HepG2 (cell line): ENCODE data around the gene MBNL3. TPM values are rescaled to one million over a fixed set of nuclear protein-coding genes. Genes with fewer than 3 reads are reported as not detected.

Source experiments
- CBFB ChIP-seq: sonication (generic); formaldehyde crosslinking; IDR thresholded peaks from 2 replicates; pipeline ENCODE4 v1.4.0; 2020; ENCODE audit warnings: missing genetic modification reagents
- FIP1L1 ChIP-seq: fragments of 200-400 bp; formaldehyde crosslinking; IDR thresholded peaks from 2 replicates; pipeline ENCODE4 v1.6.1; 2018; ENCODE audit warnings: low read depth, mild to moderate bottlenecking, low read length, moderate library complexity, borderline replicate concordance; ENCODE audit not compliant: insufficient read depth
- GATAD1 ChIP-seq: IDR thresholded peaks from 2 replicates; pipeline ENCODE4 v1.6.1; 2016; ENCODE audit warnings: missing genetic modification reagents, missing compliant biosample characterization
- JUNB ChIP-seq: sonication (generic); formaldehyde crosslinking; IDR thresholded peaks from 2 replicates; pipeline ENCODE4 v1.8.0; 2022; ENCODE audit warnings: missing genetic modification reagents, mild to moderate bottlenecking, borderline replicate concordance
- KLF11 ChIP-seq: IDR thresholded peaks from 2 replicates; pipeline ENCODE4 v1.6.1; 2016; ENCODE audit warnings: missing compliant biosample characterization
- MBD4 ChIP-seq: IDR thresholded peaks from 2 replicates; pipeline ENCODE4 v1.6.1; 2012; ENCODE audit warnings: low read length, inconsistent platforms, borderline replicate concordance
- MED8 ChIP-seq: sonication (generic); formaldehyde crosslinking; IDR thresholded peaks from 2 replicates; pipeline ENCODE4 v1.8.1; 2023; ENCODE audit warnings: mild to moderate bottlenecking, missing genetic modification reagents; ENCODE audit not compliant: insufficient replicate concordance
- POLR2G ChIP-seq: fragments of 200-400 bp; formaldehyde crosslinking; IDR thresholded peaks from 2 replicates; pipeline ENCODE4 v1.6.1; 2018; ENCODE audit warnings: mild to moderate bottlenecking, low read depth, low read length, moderate library complexity
- SETDB1 ChIP-seq: sonication (generic); formaldehyde crosslinking; IDR thresholded peaks from 2 replicates; pipeline ENCODE4 v1.5.1; 2020; ENCODE audit warnings: missing genetic modification reagents, mild to moderate bottlenecking, borderline replicate concordance
- SP1 ChIP-seq, 2 experiments: fragments of 450-650 bp in 1 of 2; sonication (generic) in 1 of 2; formaldehyde crosslinking in 1 of 2; IDR thresholded peaks; 2 replicates each; pipeline versions ENCODE4 v1.4.0 to v1.6.1; 2016 to 2020; ENCODE audit warnings: missing genetic modification reagents in 1 of 2
- TBL1XR1 ChIP-seq: fragments of 150-350 bp; IDR thresholded peaks from 2 replicates; pipeline ENCODE4 v1.6.1; 2014; ENCODE audit warnings: borderline replicate concordance, low read length; ENCODE audit not compliant: partially characterized antibody
- TFDP1 ChIP-seq: IDR thresholded peaks from 2 replicates; pipeline ENCODE4 v1.6.1; 2016; ENCODE audit warnings: missing compliant biosample characterization, missing genetic modification reagents, borderline replicate concordance
- ZBTB34 ChIP-seq: sonication (generic); formaldehyde crosslinking; IDR thresholded peaks from 2 replicates; pipeline ENCODE4 v1.8.0; 2022; ENCODE audit warnings: mild to moderate bottlenecking, missing genetic modification reagents
- ZFP1 ChIP-seq: IDR thresholded peaks from 2 replicates; pipeline ENCODE4 v1.6.1; 2016
- ZFP62 ChIP-seq: sonication (generic); formaldehyde crosslinking; IDR thresholded peaks from 2 replicates; pipeline ENCODE4 v1.4.0; 2020; ENCODE audit warnings: missing genetic modification reagents
- ZNF234 ChIP-seq: sonication (generic); formaldehyde crosslinking; conservative IDR thresholded peaks from 2 replicates; pipeline ENCODE4 v1.5.1; 2020; ENCODE audit warnings: mild to moderate bottlenecking, missing genetic modification reagents
- ZNF343 ChIP-seq: sonication (generic); formaldehyde crosslinking; IDR thresholded peaks from 2 replicates; pipeline ENCODE4 v1.4.0; 2020; ENCODE audit warnings: mild to moderate bottlenecking, missing genetic modification reagents
- ZNF678 ChIP-seq: sonication (generic); formaldehyde crosslinking; IDR thresholded peaks from 2 replicates; pipeline ENCODE4 v1.4.0; 2020; ENCODE audit warnings: mild to moderate bottlenecking, missing genetic modification reagents
- polyA plus RNA-seq, 8 experiments: library from polyadenylated mRNA; depleted of rRNA in 3 of 8; stranded (reverse) in 7 of 8; unstranded in 1 of 8; fragments of >200 nt; fragmentation: Illumina TruSeq in 4 of 8; extraction: Trizol in 4 of 8; gene quantifications; 2 replicates each; pipeline versions ENCODE4 v1.2.1 to v1.2.3, GENCODE V29; 2011 to 2016; ENCODE audit warnings: low read depth in 4 of 8, missing spikeins in 1 of 8, mixed read lengths in 1 of 8; ENCODE audit not compliant: insufficient read depth in 1 of 8
- total RNA-seq, 5 experiments: library from RNA; depleted of rRNA; stranded (reverse); fragments of >200 nt; fragmentation: Illumina TruSeq; extraction: Trizol; gene quantifications; 2 replicates each; pipeline ENCODE4 v1.2.3, GENCODE V29; 2016; ENCODE audit warnings: low read depth in 1 of 5
- TF ChIP-seq, protein P1 (sequence below): sonication (generic); formaldehyde crosslinking; IDR thresholded peaks from 2 replicates; pipeline ENCODE4; 2020; ENCODE audit warnings: missing genetic modification reagents, mild to moderate bottlenecking, borderline replicate concordance
- TF ChIP-seq, protein P2 (sequence below): sonication (generic); formaldehyde crosslinking; IDR thresholded peaks from 2 replicates; pipeline ENCODE4 v1.8.1; 2023; ENCODE audit warnings: mild to moderate bottlenecking, missing genetic modification reagents

Gene MBNL3
- total and polyA plus RNA-seq, 2 of the 13 experiments (the other 11 are each of a cell fraction or from before 2014, with no cell fraction given) = 155 to 257 TPM

- TF ChIP-seq SETDB1 (CRISPR knock-in tag) = no peak
- TF ChIP-seq ZNF678 = no peak
- TF ChIP-seq, protein P1, sequence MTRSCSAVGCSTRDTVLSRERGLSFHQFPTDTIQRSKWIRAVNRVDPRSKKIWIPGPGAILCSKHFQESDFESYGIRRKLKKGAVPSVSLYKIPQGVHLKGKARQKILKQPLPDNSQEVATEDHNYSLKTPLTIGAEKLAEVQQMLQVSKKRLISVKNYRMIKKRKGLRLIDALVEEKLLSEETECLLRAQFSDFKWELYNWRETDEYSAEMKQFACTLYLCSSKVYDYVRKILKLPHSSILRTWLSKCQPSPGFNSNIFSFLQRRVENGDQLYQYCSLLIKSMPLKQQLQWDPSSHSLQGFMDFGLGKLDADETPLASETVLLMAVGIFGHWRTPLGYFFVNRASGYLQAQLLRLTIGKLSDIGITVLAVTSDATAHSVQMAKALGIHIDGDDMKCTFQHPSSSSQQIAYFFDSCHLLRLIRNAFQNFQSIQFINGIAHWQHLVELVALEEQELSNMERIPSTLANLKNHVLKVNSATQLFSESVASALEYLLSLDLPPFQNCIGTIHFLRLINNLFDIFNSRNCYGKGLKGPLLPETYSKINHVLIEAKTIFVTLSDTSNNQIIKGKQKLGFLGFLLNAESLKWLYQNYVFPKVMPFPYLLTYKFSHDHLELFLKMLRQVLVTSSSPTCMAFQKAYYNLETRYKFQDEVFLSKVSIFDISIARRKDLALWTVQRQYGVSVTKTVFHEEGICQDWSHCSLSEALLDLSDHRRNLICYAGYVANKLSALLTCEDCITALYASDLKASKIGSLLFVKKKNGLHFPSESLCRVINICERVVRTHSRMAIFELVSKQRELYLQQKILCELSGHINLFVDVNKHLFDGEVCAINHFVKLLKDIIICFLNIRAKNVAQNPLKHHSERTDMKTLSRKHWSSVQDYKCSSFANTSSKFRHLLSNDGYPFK (CRISPR knock-in tag) = no peak
- TF ChIP-seq FIP1L1 = no peak
- TF ChIP-seq MBD4 = no peak
- TF ChIP-seq JUNB = no peak
- TF ChIP-seq GATAD1 = no peak
- peak; percentile 53; the same call in 1 of the 2 replicates for TF ChIP-seq POLR2G
- no peak for TF ChIP-seq SP1 (IDR thresholded peaks at IDR 0.05)
- no peak for TF ChIP-seq SP1 (CRISPR knock-in tag; IDR thresholded peaks at IDR 0.05)
- TF ChIP-seq ZNF343 (CRISPR knock-in tag) = no peak
- no peak for TF ChIP-seq TBL1XR1
- TF ChIP-seq MED8 (CRISPR knock-in tag) = no peak
- TF ChIP-seq ZNF234 = no peak
- no peak for TF ChIP-seq ZBTB34
- TF ChIP-seq, protein P2, sequence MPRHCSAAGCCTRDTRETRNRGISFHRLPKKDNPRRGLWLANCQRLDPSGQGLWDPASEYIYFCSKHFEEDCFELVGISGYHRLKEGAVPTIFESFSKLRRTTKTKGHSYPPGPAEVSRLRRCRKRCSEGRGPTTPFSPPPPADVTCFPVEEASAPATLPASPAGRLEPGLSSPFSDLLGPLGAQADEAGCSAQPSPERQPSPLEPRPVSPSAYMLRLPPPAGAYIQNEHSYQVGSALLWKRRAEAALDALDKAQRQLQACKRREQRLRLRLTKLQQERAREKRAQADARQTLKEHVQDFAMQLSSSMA (CRISPR knock-in tag) = no peak
- no peak for TF ChIP-seq TFDP1
- TF ChIP-seq CBFB (CRISPR knock-in tag) = no peak
- TF ChIP-seq ZFP62 (CRISPR knock-in tag) = no peak
- TF ChIP-seq KLF11 (CRISPR knock-in tag) = no peak
- TF ChIP-seq ZFP1 (CRISPR knock-in tag) = no peak
These were observed 119.1 kb downstream of the MBNL3 start (continued) for GRCh38 chrX:132369617-132370326.
